HG02943 (cell line): ENCODE data around the gene ZC3H10.

Experiments used
- ATAC-seq: cut with Tn5 transposase; IDR thresholded peaks from one replicate; pipeline ENCODE4 v1.9.1; 2021; ENCODE audit warnings: mild to moderate bottlenecking, low read depth, moderate library complexity; ENCODE audit not compliant: unreplicated experiment

Gene ZC3H10

DNA sequence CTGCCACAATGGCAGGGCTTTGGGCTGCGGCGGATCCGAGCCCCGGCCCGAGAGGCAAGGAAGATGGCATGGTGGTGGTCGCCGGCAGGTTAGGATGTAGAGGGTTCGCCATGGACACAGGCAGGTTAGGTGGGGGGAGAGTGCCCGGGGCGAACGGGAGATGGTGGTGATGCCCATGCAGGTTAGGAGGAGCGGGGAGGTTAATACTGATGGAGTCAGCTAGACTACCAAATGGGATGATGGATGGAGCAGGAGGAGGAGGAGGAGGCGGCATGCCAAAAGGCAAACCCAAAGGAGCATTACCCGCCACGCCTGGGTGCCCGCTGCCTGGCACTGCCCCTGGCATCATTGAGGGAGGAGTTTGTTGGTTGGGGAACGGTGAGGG lies 46.3 kb downstream of the ZC3H10 start:
- no peak for ATAC-seq

DNA sequence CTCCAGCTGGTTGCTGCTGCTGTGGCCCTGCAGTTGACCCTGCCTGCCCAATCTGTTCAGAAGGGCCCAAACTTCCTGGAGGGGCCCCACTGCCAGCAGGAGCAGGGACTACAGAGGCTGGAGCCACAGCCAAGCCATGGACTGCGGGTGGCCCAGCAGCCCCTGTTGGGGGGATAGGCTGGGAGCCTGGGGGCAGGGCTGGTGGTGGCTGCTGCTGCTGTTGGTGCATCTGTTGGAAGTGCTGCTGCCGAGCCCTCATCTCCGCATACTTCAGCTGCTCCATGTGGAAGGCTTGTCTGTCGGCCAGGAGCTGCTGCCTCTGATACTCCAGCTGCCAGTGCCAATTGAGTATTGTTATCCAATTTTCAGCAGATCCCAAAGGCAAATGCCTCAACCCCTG lies 47.3 kb downstream of the ZC3H10 start:
- ATAC-seq, result no peak

DNA sequence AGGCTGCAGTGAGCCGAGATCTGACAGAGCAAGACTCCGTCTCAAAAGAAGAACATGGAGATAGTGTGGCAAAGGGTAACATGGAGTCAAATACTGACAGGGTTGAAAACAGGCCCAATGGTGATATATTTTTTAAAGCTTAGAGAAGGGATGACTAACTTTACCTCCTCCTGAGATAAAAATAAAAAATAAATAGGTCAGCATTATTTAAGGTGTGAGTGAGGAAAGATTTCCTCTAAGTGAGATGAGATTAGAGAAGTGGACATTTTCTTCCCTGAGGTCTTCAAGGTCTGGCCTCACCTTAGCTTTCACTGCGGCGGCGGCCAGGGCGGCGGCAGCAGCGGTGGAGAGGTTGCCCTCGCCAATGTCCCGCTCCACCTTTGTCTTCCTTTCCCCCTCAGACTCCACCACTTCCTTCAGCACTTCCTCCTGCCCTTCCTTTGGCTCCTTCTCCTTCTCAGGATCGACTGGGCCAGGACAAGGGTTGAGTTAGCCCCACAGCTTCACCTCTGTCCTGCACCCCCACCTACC lies 51.2 kb downstream of the ZC3H10 start:
- ATAC-seq, result no peak

DNA sequence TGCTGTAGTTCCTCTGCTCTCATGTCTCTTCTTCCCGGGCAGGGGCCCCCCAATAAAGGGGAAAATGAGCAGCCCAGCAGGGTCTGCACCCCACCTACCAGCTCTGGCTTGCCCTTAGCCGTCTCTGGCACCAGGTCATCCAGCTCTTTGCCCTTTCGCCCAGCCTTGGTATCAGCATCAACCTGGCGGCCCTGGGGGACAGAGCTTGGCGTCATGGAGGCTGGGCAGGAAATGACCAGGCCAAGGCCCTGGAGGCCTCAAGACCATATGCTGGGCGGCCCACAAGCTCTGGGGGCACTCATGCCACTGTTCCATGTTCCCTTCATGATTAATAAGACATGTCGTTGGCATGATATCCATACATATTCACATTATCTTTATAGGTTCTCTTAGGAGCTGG lies 54.8 kb downstream of the ZC3H10 start:
- no peak for ATAC-seq
